Jurkat, Clone E6-1 (cell line): ENCODE data around the gene NCAPG2.

Experiments
- DNase-seq: peaks from one replicate; pipeline ENCODE4 v3.0.0-alpha.2; 2011; ENCODE audit warnings: low read depth, low spot score
- H3K4me3 ChIP-seq: 2 replicates; pipeline ENCODE4 v1.5.1; 2011; ENCODE audit warnings: mild to moderate bottlenecking, low read length, control low read depth, moderate library complexity

NCAPG2 gene

GRCh38 chr7:158737064-158737695, 32.6 kb upstream of the NCAPG2 start:
- no peak for DNase-seq
- H3K4me3 ChIP-seq, result no peak overlapping the region

- DNase-seq, result no peak
Measured at GRCh38 chr7:158735935-158736334, 31.3 kb upstream of the NCAPG2 start.

GRCh38 chr7:158734861-158735260, 30.3 kb upstream of the NCAPG2 start:
- no peak for DNase-seq
- H3K4me3 ChIP-seq, result no peak overlapping the region

More at GRCh38 chr7:158735935-158736334, 31.3 kb upstream of the NCAPG2 start:
- no peak overlapping the region for H3K4me3 ChIP-seq

GRCh38 chr7:158733775-158734494, 29.3 kb upstream of the NCAPG2 start:
- H3K4me3 ChIP-seq, result no peak overlapping the region
- DNase-seq, result no peak

- DNase-seq, result no peak
- no peak overlapping the region for H3K4me3 ChIP-seq
Measured at GRCh38 chr7:158733220-158733519, 28.6 kb upstream of the NCAPG2 start.

GRCh38 chr7:158732494-158733219, 28.1 kb upstream of the NCAPG2 start:
- no peak overlapping the region for H3K4me3 ChIP-seq
- no peak for DNase-seq

- DNase-seq, result no peak
- H3K4me3 ChIP-seq, result no peak overlapping the region
Measured at GRCh38 chr7:158731761-158732160, 27.2 kb upstream of the NCAPG2 start.

GRCh38 chr7:158730383-158731346, 26.1 kb upstream of the NCAPG2 start:
- H3K4me3 ChIP-seq, result no peak overlapping the region
- DNase-seq, result no peak

GRCh38 chr7:158729646-158730382, 25.2 kb upstream of the NCAPG2 start:
- H3K4me3 ChIP-seq, result no peak overlapping the region
- DNase-seq, result no peak

- no peak for DNase-seq
- no peak overlapping the region for H3K4me3 ChIP-seq
Measured at GRCh38 chr7:158728911-158729645, 24.5 kb upstream of the NCAPG2 start.

- H3K4me3 ChIP-seq, result no peak overlapping the region
- DNase-seq, result no peak
Measured at GRCh38 chr7:158727690-158728089, 23.1 kb upstream of the NCAPG2 start.

GRCh38 chr7:158726277-158726807, 21.7 kb upstream of the NCAPG2 start:
- DNase-seq, result no peak
- H3K4me3 ChIP-seq, result no peak overlapping the region

GRCh38 chr7:158725506-158725800, 20.8 kb upstream of the NCAPG2 start:
- no peak for DNase-seq
- no peak overlapping the region for H3K4me3 ChIP-seq

- H3K4me3 ChIP-seq, result no peak overlapping the region
- no peak for DNase-seq
Measured at GRCh38 chr7:158724658-158725505, 20.3 kb upstream of the NCAPG2 start.

GRCh38 chr7:158723714-158724385, 19.2 kb upstream of the NCAPG2 start:
- no peak overlapping the region for H3K4me3 ChIP-seq
- no peak for DNase-seq

GRCh38 chr7:158723266-158723665, 18.7 kb upstream of the NCAPG2 start:
- no peak overlapping the region for H3K4me3 ChIP-seq
- no peak for DNase-seq
